HL-60 (cell line): Measurements from ENCODE around the gene GNPTG.

ENCODE experiments used
- CTCF ChIP-seq: IDR thresholded peaks from one replicate; pipeline ENCODE4 v1.5.1; 2011; ENCODE audit warnings: low read length, control low read depth, inconsistent platforms; ENCODE audit not compliant: insufficient read depth
- GABPA ChIP-seq: IDR thresholded peaks from 2 replicates; pipeline ENCODE4 v1.6.1; 2012; ENCODE audit warnings: low read depth
- POLR2AphosphoS5 ChIP-seq: IDR thresholded peaks from 2 replicates; pipeline ENCODE4 v1.6.1; 2012; ENCODE audit warnings: low read depth
- SPI1 ChIP-seq: IDR thresholded peaks from 2 replicates; pipeline ENCODE4 v1.6.1; 2012; ENCODE audit warnings: low read depth, mild to moderate bottlenecking, borderline replicate concordance
- TF ChIP-seq, protein P1 (sequence below): IDR thresholded peaks from 2 replicates; pipeline ENCODE4 v1.6.1; 2012; ENCODE audit warnings: low read depth; ENCODE audit not compliant: insufficient replicate concordance

DNA sequence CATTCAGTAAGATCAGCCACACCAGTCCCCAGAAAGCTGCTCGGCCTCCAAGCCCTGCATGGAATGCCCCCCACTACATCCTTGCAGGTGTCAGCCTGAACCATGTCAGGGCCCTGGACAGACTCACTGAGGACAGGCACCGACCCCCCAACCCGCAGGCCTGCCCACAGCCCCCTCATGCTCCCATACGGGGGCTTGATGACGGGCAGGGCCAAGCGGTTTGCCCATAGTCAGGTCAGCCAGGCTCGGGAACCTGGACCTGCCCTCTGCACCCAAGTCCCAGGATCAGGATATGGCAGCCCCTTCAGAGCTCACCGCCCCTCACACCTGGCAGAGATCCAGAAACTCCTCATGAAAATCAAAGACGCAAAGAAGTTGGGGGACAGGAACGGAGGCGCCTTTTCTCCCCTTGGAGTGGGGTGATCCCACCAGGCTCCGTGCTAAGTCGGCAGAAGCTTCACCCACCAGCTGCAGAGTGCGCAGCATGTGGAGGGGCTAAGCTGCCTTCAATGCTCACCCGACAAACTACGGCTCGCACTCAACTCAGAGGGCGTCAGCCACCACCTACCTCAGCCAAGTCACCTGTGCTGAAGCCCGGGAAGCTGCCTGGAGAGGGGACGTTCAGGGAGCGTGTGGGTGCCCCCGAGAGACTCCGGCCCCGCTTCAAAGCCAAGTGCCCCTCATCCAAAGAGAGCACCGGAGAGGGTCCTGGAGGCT is 26.5 kb downstream of the GNPTG start:
- TF ChIP-seq CTCF (no peak), POLR2AphosphoS5 (no peak), SPI1 (no peak), GABPA (no peak)
- TF ChIP-seq, protein P1, sequence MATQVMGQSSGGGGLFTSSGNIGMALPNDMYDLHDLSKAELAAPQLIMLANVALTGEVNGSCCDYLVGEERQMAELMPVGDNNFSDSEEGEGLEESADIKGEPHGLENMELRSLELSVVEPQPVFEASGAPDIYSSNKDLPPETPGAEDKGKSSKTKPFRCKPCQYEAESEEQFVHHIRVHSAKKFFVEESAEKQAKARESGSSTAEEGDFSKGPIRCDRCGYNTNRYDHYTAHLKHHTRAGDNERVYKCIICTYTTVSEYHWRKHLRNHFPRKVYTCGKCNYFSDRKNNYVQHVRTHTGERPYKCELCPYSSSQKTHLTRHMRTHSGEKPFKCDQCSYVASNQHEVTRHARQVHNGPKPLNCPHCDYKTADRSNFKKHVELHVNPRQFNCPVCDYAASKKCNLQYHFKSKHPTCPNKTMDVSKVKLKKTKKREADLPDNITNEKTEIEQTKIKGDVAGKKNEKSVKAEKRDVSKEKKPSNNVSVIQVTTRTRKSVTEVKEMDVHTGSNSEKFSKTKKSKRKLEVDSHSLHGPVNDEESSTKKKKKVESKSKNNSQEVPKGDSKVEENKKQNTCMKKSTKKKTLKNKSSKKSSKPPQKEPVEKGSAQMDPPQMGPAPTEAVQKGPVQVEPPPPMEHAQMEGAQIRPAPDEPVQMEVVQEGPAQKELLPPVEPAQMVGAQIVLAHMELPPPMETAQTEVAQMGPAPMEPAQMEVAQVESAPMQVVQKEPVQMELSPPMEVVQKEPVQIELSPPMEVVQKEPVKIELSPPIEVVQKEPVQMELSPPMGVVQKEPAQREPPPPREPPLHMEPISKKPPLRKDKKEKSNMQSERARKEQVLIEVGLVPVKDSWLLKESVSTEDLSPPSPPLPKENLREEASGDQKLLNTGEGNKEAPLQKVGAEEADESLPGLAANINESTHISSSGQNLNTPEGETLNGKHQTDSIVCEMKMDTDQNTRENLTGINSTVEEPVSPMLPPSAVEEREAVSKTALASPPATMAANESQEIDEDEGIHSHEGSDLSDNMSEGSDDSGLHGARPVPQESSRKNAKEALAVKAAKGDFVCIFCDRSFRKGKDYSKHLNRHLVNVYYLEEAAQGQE: no peak
